NOMO-1 treated with DMSO at 0.1 percent for 48 hours (cell line): ENCODE data around the gene AMER3.

Experiments
- DNase-seq: peaks from one replicate; lab custom pipeline; 2025; ENCODE audit not compliant: unreplicated experiment; lab: John Stamatoyannopoulos, UW

Gene AMER3

GRCh38 chr2:130769343-130769907 is 14.1 kb downstream of the AMER3 start:
- DNase-seq: no peak

- no peak for DNase-seq
These were observed 21.2 kb downstream of the AMER3 start for GRCh38 chr2:130776550-130776949.

GRCh38 chr2:130778781-130779180 is 23.4 kb downstream of the AMER3 start:
- DNase-seq: no peak

GRCh38 chr2:130785466-130786055 is 30.2 kb downstream of the AMER3 start:
- no peak for DNase-seq

- no peak for DNase-seq
These were observed 30.7 kb downstream of the AMER3 start for GRCh38 chr2:130786076-130786475.

- no peak for DNase-seq
These were observed 32.5 kb downstream of the AMER3 start for GRCh38 chr2:130787841-130788240.

GRCh38 chr2:130790312-130790711 is 35.0 kb downstream of the AMER3 start:
- DNase-seq: no peak

- DNase-seq: no peak
These were observed 35.7 kb downstream of the AMER3 start for GRCh38 chr2:130790804-130791616.

GRCh38 chr2:130791617-130791939 is 36.2 kb downstream of the AMER3 start:
- no peak for DNase-seq

- no peak for DNase-seq
These were observed 40.1 kb downstream of the AMER3 start for GRCh38 chr2:130795431-130795830.

GRCh38 chr2:130796290-130796689 is 41.0 kb downstream of the AMER3 start:
- no peak for DNase-seq

GRCh38 chr2:130797493-130798435 is 42.4 kb downstream of the AMER3 start:
- DNase-seq: peak; percentile 69

- DNase-seq: no peak
These were observed 43.3 kb downstream of the AMER3 start for GRCh38 chr2:130798472-130799218.

- DNase-seq: no peak
These were observed 44.0 kb downstream of the AMER3 start for GRCh38 chr2:130799295-130799694.

GRCh38 chr2:130805613-130806012 is 50.3 kb downstream of the AMER3 start:
- DNase-seq: no peak

- DNase-seq: no peak
These were observed 51.0 kb downstream of the AMER3 start for GRCh38 chr2:130806370-130806769.

- no peak for DNase-seq
These were observed 52.5 kb downstream of the AMER3 start for GRCh38 chr2:130807659-130808385.

GRCh38 chr2:130808482-130809268 is 53.3 kb downstream of the AMER3 start:
- DNase-seq: no peak

GRCh38 chr2:130810490-130810889 is 55.1 kb downstream of the AMER3 start:
- no peak for DNase-seq
